GM12878 (cell line): ENCODE results near the gene TPO. TPM values are rescaled to one million over a fixed set of nuclear protein-coding genes. Genes with fewer than 3 reads are reported as not detected.
"Not testable (repeated sequence)": the region's sequence is repeated elsewhere in the genome, so short reads cannot be mapped to it uniquely, and the experiment has no call there.

Source experiments
- ATAC-seq: fragments of 200-7000 bp; cut with Tn5 transposase; 3 replicates; pipeline ENCODE4 v1.9.1; 2020; ENCODE audit warnings: mild to moderate bottlenecking, moderate library complexity
- BruUV-seq: library from RNA; stranded (reverse); fragments of 400-500 nt; replicated peaks from 2 replicates; lab custom pipeline; 2021; lab: Mats Ljungman, UMichigan
- CTCF ChIA-PET: fragments of 300-600 bp; sonication (Branson Sonifier 250); formaldehyde crosslinking; extraction: SDS; loops from one replicate; lab custom pipeline; 2021; ENCODE audit warnings: inconsistent platforms; lab: Yijun Ruan, JAX
- POLR2A ChIA-PET: fragments of 350-600 bp; formaldehyde crosslinking; extraction: SDS; loops from one replicate; lab custom pipeline; 2021; ENCODE audit warnings: inconsistent platforms; lab: Charles Lee
- RAD21 ChIA-PET: fragments of 300-600 bp; sonication (Branson Sonifier 250); formaldehyde crosslinking; loops from one replicate; lab custom pipeline; 2023; ENCODE audit warnings: antibody characterized with exemption; ENCODE audit not compliant: unreplicated experiment; lab: Charles Lee
- SMC1A ChIA-PET: fragments of 300-600 bp; sonication (Branson Sonifier 250); formaldehyde crosslinking; loops from one replicate; lab custom pipeline; 2023; ENCODE audit not compliant: unreplicated experiment, uncharacterized antibody; lab: Charles Lee
- DNase-seq: peaks from one replicate; pipeline ENCODE4 v3.0.0-alpha.2; 2011; ENCODE audit warnings: low read depth, low spot score
- FAIRE-seq: peaks from 3 replicates; lab custom pipeline; 2011; peaks lifted over from hg19 to GRCh38; lab: Jason Lieb, UNC
- H2AFZ ChIP-seq: 2 replicates; pipeline ENCODE4 v1.6.0; 2011; ENCODE audit warnings: low read depth, low read length, control low read depth; ENCODE audit not compliant: control insufficient read depth
- H3K27ac ChIP-seq: 2 replicates; pipeline ENCODE4 v1.5.1; 2011; ENCODE audit warnings: control low read depth; ENCODE audit not compliant: control insufficient read depth, insufficient read depth
- H3K27me3 ChIP-seq, 2 experiments: replicated peaks in 1 of 2; 2 replicates each; pipeline versions ENCODE4 v1.6.0 to v1.6.1; 2011; ENCODE audit warnings: low read length in 1 of 2; ENCODE audit not compliant: control insufficient read depth in 2 of 2, insufficient read depth in 2 of 2
- H3K36me3 ChIP-seq, 2 experiments: 2 replicates each; pipeline ENCODE4 v1.5.1; 2011; ENCODE audit warnings: low read length in 1 of 2; ENCODE audit not compliant: control insufficient read depth in 2 of 2, insufficient read depth in 2 of 2
- H3K4me1 ChIP-seq: 2 replicates; pipeline ENCODE4 v1.6.1; 2011; ENCODE audit warnings: mild to moderate bottlenecking, low read length, moderate library complexity, mixed read lengths; ENCODE audit not compliant: control insufficient read depth, insufficient read depth
- H3K4me2 ChIP-seq: 2 replicates; pipeline ENCODE4 v1.6.0; 2011; ENCODE audit warnings: control low read depth; ENCODE audit not compliant: control insufficient read depth, insufficient read depth
- H3K4me3 ChIP-seq: fragments of 200-600 bp; sonication (generic); 2 replicates; pipeline ENCODE4 v1.5.1; 2016
- H3K79me2 ChIP-seq: 2 replicates; pipeline ENCODE4 v1.6.0; 2011; ENCODE audit warnings: low read length; ENCODE audit not compliant: control insufficient read depth, insufficient read depth
- H3K9ac ChIP-seq: 2 replicates; pipeline ENCODE4 v1.8.0; 2011; ENCODE audit warnings: low read length, control low read depth, mixed read lengths; ENCODE audit not compliant: control insufficient read depth, insufficient read depth
- H3K9me3 ChIP-seq: replicated peaks from 3 replicates; pipeline ENCODE4 v1.5.1; 2011; ENCODE audit warnings: mild to moderate bottlenecking, low read length; ENCODE audit not compliant: control insufficient read depth, insufficient read depth
- H4K20me1 ChIP-seq: 2 replicates; pipeline ENCODE4 v1.6.0; 2011; ENCODE audit not compliant: control insufficient read depth, insufficient read depth
- HDGF ChIP-seq: fragments of 450-650 bp; IDR thresholded peaks from 2 replicates; pipeline ENCODE4 v1.6.1; 2016; ENCODE audit warnings: antibody characterized with exemption
- KLF5 ChIP-seq: fragments of 450-650 bp; IDR thresholded peaks from 2 replicates; pipeline ENCODE4 v1.6.1; 2014; ENCODE audit warnings: mild to moderate bottlenecking; ENCODE audit not compliant: partially characterized antibody
- MEF2B ChIP-seq: fragments of 450-650 bp; IDR thresholded peaks from 2 replicates; pipeline ENCODE4 v1.6.1; 2018; ENCODE audit warnings: mild to moderate bottlenecking, moderate library complexity; ENCODE audit not compliant: partially characterized antibody, poor library complexity, severe bottlenecking
- NR2C2 ChIP-seq: IDR thresholded peaks from 2 replicates; pipeline ENCODE4 v1.6.1; 2011; ENCODE audit warnings: borderline replicate concordance, low read depth; ENCODE audit not compliant: control insufficient read depth, insufficient read length
- RELB ChIP-seq: fragments of 450-650 bp; IDR thresholded peaks from 2 replicates; pipeline ENCODE4 v1.6.1; 2017; ENCODE audit warnings: low read depth, mild to moderate bottlenecking, moderate library complexity
- ZNF274 ChIP-seq: IDR thresholded peaks from one replicate; pipeline ENCODE4 v1.8.0; 2011; ENCODE audit not compliant: insufficient read length, insufficient read depth
- WGBS: methylation state at CpG from one replicate; pipeline ENCODE4 v1.1.6; 2016; ENCODE audit warnings: low lambda C conversion rate; ENCODE audit not compliant: insufficient replicate concordance, insufficient coverage; ENCODE audit errors: missing lambda C conversion rate; 5-methylcytosine and 5-hydroxymethylcytosine counted together
- in situ Hi-C: fragments of 300-500 bp; cut with MboI; formaldehyde crosslinking; loops from 9 replicates; pipeline ENCODE4 v1.14.3; 2018; ENCODE audit warnings: mixed read lengths
- intact Hi-C: fragments of 100-400 bp; cut with micrococcal nuclease; formaldehyde crosslinking; loops from one replicate; pipeline ENCODE4 v1.14.2; 2022; ENCODE audit not compliant: unreplicated experiment
- polyA plus RNA-seq, 11 experiments: library from polyadenylated mRNA; depleted of rRNA in 4 of 11; unstranded in 6 of 11; stranded (reverse) in 5 of 11; fragments of >200 nt; fragmentation: Nextera tagmentation in 4 of 11; fragmentation: Illumina TruSeq in 1 of 11; extraction: Ambion mirVana in 4 of 11; extraction: Trizol in 1 of 11; gene quantifications; 1 replicate in 1 of 11; 2 replicates in 10 of 11; pipeline versions ENCODE4 v1.2.1 to v1.2.3, GENCODE V29; 2011 to 2016; ENCODE audit warnings: inconsistent platforms in 2 of 11, missing spikeins in 2 of 11, low read depth in 1 of 11
- total RNA-seq, 4 experiments: library from RNA; depleted of rRNA in 3 of 4; stranded (reverse); fragments of >200 nt in 3 of 4; fragmentation: Illumina TruSeq in 1 of 4; extraction: Trizol in 1 of 4; gene quantifications; 2 replicates each; pipeline versions ENCODE4 v1.2.1 to v1.2.3, GENCODE V29; 2013 to 2021
- TF ChIP-seq, protein P1 (sequence below): fragments of 150-350 bp; IDR thresholded peaks from 2 replicates; pipeline ENCODE4 v1.6.1; 2016; ENCODE audit warnings: low read depth, low read length

TPO gene
- total and polyA plus RNA-seq, 10 of the 15 experiments (the other 5 are each of a cell fraction or from before 2014, with no cell fraction given), result 0.07 to 0.11 TPM; not detected in 8

- RAD21 ChIA-PET, intact Hi-C loops, H3K4me1 ChIP-seq, FAIRE-seq, H3K79me2 ChIP-seq, H3K4me2 ChIP-seq, SMC1A ChIA-PET, BruUV-seq, CTCF ChIA-PET, H3K36me3 ChIP-seq, H3K27ac ChIP-seq, H2AFZ ChIP-seq, in situ Hi-C loops, H3K9ac ChIP-seq, H4K20me1 ChIP-seq, ATAC-seq, H3K9me3 ChIP-seq, H3K4me3 ChIP-seq, POLR2A ChIA-PET, DNase-seq, H3K27me3 ChIP-seq: not testable (repeated sequence)
- WGBS, result 27% methylated on average over 9 of the region's 9 CpGs
Measured at GRCh38 chr2:1492231-1492630, 79.0 kb downstream of the TPO start.

- no peak for DNase-seq
- H3K9me3 ChIP-seq, result no peaks in the 10 kb centered on the region; the same call in 2 of the 3 replicates
- no peak for TF ChIP-seq RELB
- no peak for TF ChIP-seq NR2C2
- no peak for TF ChIP-seq KLF5
- TF ChIP-seq ZNF274, result no peak
- TF ChIP-seq HDGF, result no peak
- TF ChIP-seq, protein P1, sequence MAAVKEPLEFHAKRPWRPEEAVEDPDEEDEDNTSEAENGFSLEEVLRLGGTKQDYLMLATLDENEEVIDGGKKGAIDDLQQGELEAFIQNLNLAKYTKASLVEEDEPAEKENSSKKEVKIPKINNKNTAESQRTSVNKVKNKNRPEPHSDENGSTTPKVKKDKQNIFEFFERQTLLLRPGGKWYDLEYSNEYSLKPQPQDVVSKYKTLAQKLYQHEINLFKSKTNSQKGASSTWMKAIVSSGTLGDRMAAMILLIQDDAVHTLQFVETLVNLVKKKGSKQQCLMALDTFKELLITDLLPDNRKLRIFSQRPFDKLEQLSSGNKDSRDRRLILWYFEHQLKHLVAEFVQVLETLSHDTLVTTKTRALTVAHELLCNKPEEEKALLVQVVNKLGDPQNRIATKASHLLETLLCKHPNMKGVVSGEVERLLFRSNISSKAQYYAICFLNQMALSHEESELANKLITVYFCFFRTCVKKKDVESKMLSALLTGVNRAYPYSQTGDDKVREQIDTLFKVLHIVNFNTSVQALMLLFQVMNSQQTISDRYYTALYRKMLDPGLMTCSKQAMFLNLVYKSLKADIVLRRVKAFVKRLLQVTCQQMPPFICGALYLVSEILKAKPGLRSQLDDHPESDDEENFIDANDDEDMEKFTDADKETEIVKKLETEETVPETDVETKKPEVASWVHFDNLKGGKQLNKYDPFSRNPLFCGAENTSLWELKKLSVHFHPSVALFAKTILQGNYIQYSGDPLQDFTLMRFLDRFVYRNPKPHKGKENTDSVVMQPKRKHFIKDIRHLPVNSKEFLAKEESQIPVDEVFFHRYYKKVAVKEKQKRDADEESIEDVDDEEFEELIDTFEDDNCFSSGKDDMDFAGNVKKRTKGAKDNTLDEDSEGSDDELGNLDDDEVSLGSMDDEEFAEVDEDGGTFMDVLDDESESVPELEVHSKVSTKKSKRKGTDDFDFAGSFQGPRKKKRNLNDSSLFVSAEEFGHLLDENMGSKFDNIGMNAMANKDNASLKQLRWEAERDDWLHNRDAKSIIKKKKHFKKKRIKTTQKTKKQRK, result no peak
- TF ChIP-seq MEF2B, result no peak
Measured at GRCh38 chr2:1492711-1493430, 79.6 kb downstream of the TPO start.

More at GRCh38 chr2:1492711-1493430, 79.6 kb downstream of the TPO start:
- intact Hi-C loops (no loop called here), in situ Hi-C loops (no loop called here)
- no peaks in the 10 kb centered on the region for H3K79me2 ChIP-seq
- ChIA-PET POLR2A (no interaction called here), RAD21 (no interaction called here), CTCF (no interaction called here), SMC1A (no interaction called here)
- H3K4me2 ChIP-seq, result no peak overlapping the region
- no peak for ATAC-seq
- FAIRE-seq, result no peak
- BruUV-seq, result no TSS peak
- WGBS, result 27% methylated on average over 15 of the region's 15 CpGs
- no peak overlapping the region for H3K4me3 ChIP-seq
- no peak overlapping the region for H3K27ac ChIP-seq
- no peaks in the 10 kb centered on the region for H3K27me3 ChIP-seq
- H3K9ac ChIP-seq, result no peak overlapping the region
- no peaks in the 10 kb centered on the region for H3K36me3 ChIP-seq
- no peaks in the 10 kb centered on the region for H4K20me1 ChIP-seq
- no peaks in the 10 kb centered on the region for H3K4me1 ChIP-seq
- no peak overlapping the region for H2AFZ ChIP-seq
